ENCODE data around the gene TOP2A. TPM values are rescaled to one million over a fixed set of nuclear protein-coding genes. Genes with fewer than 3 reads are reported as not detected.

Gene TOP2A
- total RNA-seq, 1 donor from 2014 or later = 114 TPM

DNA sequence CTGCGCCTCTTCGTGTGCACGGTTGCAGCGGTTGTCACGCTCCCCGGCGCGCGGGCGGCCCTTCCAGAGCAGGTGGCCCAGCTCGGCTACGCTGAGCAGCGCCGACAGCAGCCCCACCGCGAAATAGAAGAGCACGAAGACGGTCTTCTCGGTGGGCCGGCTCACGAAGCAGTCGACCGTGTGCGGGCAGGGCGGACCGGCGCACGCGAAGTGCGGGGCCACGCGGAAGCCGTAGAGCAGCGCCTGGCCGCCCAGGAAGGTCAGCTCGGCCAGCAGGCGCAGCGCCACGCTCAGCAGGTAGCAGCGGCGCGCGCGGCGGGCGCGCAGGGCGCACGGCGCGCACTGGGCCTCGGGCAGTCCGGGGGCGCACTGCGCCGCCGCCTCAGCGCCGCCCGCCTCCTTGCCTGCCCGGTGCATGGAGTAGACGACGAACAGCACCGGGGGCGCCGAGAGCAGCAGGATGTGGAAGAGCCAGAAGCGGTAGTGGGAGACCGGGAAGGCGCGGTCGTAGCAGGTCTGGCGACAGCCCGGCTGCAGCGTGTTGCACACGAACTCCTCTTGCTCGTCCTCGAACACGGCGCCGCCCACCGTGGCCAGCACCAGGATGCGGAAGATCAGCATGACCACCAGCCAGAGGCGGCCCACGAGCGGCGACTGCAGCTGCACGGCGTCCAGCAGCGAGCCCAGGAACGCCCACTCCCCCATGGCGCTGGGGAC lies 54.4 kb downstream of the TOP2A start:
- H3K4me3 Mint-ChIP-seq (ENCODE audit: low read depth) = peak overlapping the region; percentile 73
- H3K4me1 Mint-ChIP-seq (ENCODE audit: low read depth) = peaks cover 2% of the 10 kb centered on the region
- no peaks in the 10 kb centered on the region for H3K36me3 Mint-ChIP-seq (ENCODE audit: insufficient read depth)
- no peak for DNase-seq (ENCODE audit: low spot score, unreplicated experiment)
- peaks cover 30% of the 10 kb centered on the region for H3K27me3 Mint-ChIP-seq
- H3K9me3 Mint-ChIP-seq (ENCODE audit: low read depth) = no peaks in the 10 kb centered on the region
- H3K27ac Mint-ChIP-seq = no peak overlapping the region
- TF ChIP-seq, protein P1, sequence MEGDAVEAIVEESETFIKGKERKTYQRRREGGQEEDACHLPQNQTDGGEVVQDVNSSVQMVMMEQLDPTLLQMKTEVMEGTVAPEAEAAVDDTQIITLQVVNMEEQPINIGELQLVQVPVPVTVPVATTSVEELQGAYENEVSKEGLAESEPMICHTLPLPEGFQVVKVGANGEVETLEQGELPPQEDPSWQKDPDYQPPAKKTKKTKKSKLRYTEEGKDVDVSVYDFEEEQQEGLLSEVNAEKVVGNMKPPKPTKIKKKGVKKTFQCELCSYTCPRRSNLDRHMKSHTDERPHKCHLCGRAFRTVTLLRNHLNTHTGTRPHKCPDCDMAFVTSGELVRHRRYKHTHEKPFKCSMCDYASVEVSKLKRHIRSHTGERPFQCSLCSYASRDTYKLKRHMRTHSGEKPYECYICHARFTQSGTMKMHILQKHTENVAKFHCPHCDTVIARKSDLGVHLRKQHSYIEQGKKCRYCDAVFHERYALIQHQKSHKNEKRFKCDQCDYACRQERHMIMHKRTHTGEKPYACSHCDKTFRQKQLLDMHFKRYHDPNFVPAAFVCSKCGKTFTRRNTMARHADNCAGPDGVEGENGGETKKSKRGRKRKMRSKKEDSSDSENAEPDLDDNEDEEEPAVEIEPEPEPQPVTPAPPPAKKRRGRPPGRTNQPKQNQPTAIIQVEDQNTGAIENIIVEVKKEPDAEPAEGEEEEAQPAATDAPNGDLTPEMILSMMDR (IDR thresholded peaks at IDR 0.05; ENCODE audit: unreplicated experiment) = no peak

DNA sequence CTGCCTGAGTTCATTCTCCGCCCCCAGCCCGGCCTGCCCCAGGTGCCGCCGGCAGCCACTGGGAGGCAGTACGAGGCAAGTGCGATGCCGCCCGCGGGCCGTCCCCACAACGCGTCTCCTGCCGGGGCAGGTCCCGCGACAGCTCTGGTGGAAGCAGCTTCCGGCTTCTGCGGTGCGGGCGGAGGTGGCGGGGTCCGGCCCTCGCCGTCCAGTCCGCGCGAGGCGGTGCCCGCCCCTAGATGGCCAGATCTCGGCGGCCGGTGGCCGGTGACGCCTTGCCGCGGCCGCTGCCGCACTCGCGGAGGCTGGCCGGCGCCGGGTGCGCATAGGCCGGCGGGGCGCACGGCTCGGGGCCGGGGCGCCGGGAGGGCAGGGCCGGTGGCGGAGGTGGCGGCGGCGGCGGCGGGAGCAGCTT lies 55.0 kb downstream of the TOP2A start:
- Mint-ChIP-seq H3K27me3 (peaks cover 30% of the 10 kb centered on the region), H3K4me1 (ENCODE audit: low read depth) (peaks cover 2% of the 10 kb centered on the region), H3K27ac (no peak overlapping the region), H3K9me3 (ENCODE audit: low read depth) (no peaks in the 10 kb centered on the region), H3K36me3 (ENCODE audit: insufficient read depth) (no peaks in the 10 kb centered on the region), H3K4me3 (ENCODE audit: low read depth) (peak overlapping the region; percentile 73)
- peak; percentile 81 for DNase-seq (ENCODE audit: low spot score, unreplicated experiment)
- TF ChIP-seq, protein P1 (IDR thresholded peaks at IDR 0.05; ENCODE audit: unreplicated experiment) = peak; percentile 82

- Mint-ChIP-seq H3K27ac (no peak overlapping the region), H3K9me3 (ENCODE audit: low read depth) (no peaks in the 10 kb centered on the region), H3K27me3 (peaks cover 30% of the 10 kb centered on the region), H3K36me3 (ENCODE audit: insufficient read depth) (no peaks in the 10 kb centered on the region), H3K4me3 (ENCODE audit: low read depth) (peak overlapping the region; percentile 62), H3K4me1 (ENCODE audit: low read depth) (peaks cover 2% of the 10 kb centered on the region)
- no peak for DNase-seq (ENCODE audit: low spot score, unreplicated experiment)
- TF ChIP-seq, protein P1 (IDR thresholded peaks at IDR 0.05; ENCODE audit: unreplicated experiment) = no peak
Observed at GRCh38 chr17:40361925-40362695, 55.6 kb downstream of the TOP2A start.

GRCh38 chr17:40361063-40361924 lies 56.4 kb downstream of the TOP2A start:
- TF ChIP-seq, protein P1 (IDR thresholded peaks at IDR 0.05; ENCODE audit: unreplicated experiment) = no peak
- Mint-ChIP-seq H3K36me3 (ENCODE audit: insufficient read depth) (no peaks in the 10 kb centered on the region), H3K9me3 (ENCODE audit: low read depth) (no peaks in the 10 kb centered on the region), H3K4me3 (ENCODE audit: low read depth) (peak overlapping the region; percentile 14), H3K4me1 (ENCODE audit: low read depth) (peaks cover 2% of the 10 kb centered on the region), H3K27me3 (peaks cover 30% of the 10 kb centered on the region), H3K27ac (no peak overlapping the region)
- DNase-seq (ENCODE audit: low spot score, unreplicated experiment) = no peak

GRCh38 chr17:40360091-40360490 lies 57.6 kb downstream of the TOP2A start:
- DNase-seq (ENCODE audit: low spot score, unreplicated experiment) = no peak
- H3K9me3 Mint-ChIP-seq (ENCODE audit: low read depth) = no peaks in the 10 kb centered on the region
- TF ChIP-seq, protein P1 (IDR thresholded peaks at IDR 0.05; ENCODE audit: unreplicated experiment) = no peak
- H3K36me3 Mint-ChIP-seq (ENCODE audit: insufficient read depth) = no peaks in the 10 kb centered on the region
- H3K27me3 Mint-ChIP-seq = peaks cover 30% of the 10 kb centered on the region
- H3K4me1 Mint-ChIP-seq (ENCODE audit: low read depth) = peaks cover 7% of the 10 kb centered on the region
- no peak overlapping the region for H3K27ac Mint-ChIP-seq
- H3K4me3 Mint-ChIP-seq (ENCODE audit: low read depth) = no peak overlapping the region

Data from progenitor cell of endocrine pancreas (in vitro differentiated cells).